Measurements from ENCODE around the gene NT5DC4.

The NT5DC4 gene

DNA sequence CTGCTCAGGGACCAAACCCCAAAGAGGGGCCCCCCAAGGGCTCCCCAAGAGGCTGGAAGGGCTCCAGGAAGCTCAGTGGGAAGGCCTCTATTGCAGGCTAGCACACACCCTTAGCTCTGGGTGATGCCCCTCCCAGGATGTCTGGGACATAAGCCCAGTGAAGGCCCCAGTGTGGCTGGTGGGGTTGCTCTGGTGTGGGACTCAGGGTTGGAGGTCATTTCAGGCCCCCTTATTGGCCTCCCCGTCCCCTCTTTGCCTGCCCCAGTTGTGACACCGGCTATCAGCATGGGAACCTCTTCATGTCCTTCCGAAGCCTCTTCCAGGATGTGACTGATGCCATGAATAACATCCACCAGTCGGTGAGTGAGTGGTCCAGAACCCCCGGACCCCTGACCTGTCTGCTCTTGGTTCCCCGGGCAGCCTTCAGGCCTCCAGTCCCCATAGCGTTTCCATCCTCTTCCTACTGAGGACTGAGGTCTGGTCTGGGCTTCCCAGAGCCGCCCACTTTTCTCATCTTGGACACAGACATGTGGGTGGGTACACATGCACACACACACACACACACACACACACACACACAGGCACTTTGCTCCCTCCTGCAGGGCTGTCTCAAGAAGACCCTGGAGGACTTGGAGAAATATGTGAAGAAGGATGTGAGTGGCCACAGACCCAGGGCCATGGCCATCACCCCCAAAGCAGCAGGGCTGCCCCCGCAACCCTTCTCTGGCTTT lies 2.2 kb downstream of the NT5DC4 start:
- peaks cover 8 to 10% of the 10 kb centered on the region in 2 donors for H3K27me3 ChIP-seq (ENCODE audit: control insufficient read depth in 1 of 2, insufficient read depth in 2 of 2, low read length in 2 of 2)
- no peaks in the 10 kb centered on the region for H3K36me3 ChIP-seq (ENCODE audit: control insufficient read depth in 1 of 2, insufficient read depth in 2 of 2, low read length in 2 of 2)
- H3K9ac ChIP-seq (ENCODE audit: low read depth in 1 of 2, low read length in 2 of 2): no peak overlapping the region
- H3K4me1 ChIP-seq (ENCODE audit: control insufficient read depth in 1 of 2, insufficient read depth in 2 of 2, low read length in 2 of 2): peaks cover 2 to 5% of the 10 kb centered on the region in 2 donors
- no peak overlapping the region for H3K4me3 ChIP-seq (ENCODE audit: low read depth in 1 of 2, low read length in 2 of 2)
- H3K27ac ChIP-seq (ENCODE audit: low read depth, low read length): no peak overlapping the region
- H3K9me3 ChIP-seq (ENCODE audit: control insufficient read depth in 1 of 2, low read length in 2 of 2): no peaks in the 10 kb centered on the region

DNA sequence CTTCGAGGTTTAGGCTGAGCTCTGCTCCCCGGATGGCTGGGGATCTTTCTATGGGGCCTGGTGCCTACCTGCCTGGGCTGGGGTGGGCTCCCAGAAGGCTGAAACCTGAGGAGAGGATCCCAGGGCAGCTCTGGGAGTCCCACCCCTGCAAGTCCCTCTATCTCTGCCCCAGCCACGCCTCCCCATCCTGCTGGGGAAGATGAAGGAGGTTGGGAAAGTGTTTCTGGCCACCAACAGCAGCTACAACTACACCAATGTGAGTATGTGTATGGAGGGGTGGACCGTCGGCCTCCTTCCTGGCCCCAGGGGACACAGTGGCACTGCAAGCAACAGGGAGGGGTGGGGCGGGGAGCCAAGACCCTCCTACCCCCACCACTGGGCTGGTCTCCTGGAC lies 2.7 kb downstream of the NT5DC4 start:
- H3K9ac ChIP-seq (ENCODE audit: low read depth in 1 of 2, low read length in 2 of 2): no peak overlapping the region
- peaks cover 2 to 10% of the 10 kb centered on the region in 2 donors for H3K4me1 ChIP-seq (ENCODE audit: control insufficient read depth in 1 of 2, insufficient read depth in 2 of 2, low read length in 2 of 2)
- H3K4me3 ChIP-seq (ENCODE audit: low read depth in 1 of 2, low read length in 2 of 2): no peak overlapping the region
- peaks cover 12 to 14% of the 10 kb centered on the region in 2 donors for H3K27me3 ChIP-seq (ENCODE audit: control insufficient read depth in 1 of 2, insufficient read depth in 2 of 2, low read length in 2 of 2)
- no peak overlapping the region for H3K27ac ChIP-seq (ENCODE audit: low read depth, low read length)
- H3K9me3 ChIP-seq (ENCODE audit: control insufficient read depth in 1 of 2, low read length in 2 of 2): no peaks in the 10 kb centered on the region
- no peaks in the 10 kb centered on the region for H3K36me3 ChIP-seq (ENCODE audit: control insufficient read depth in 1 of 2, insufficient read depth in 2 of 2, low read length in 2 of 2)

DNA sequence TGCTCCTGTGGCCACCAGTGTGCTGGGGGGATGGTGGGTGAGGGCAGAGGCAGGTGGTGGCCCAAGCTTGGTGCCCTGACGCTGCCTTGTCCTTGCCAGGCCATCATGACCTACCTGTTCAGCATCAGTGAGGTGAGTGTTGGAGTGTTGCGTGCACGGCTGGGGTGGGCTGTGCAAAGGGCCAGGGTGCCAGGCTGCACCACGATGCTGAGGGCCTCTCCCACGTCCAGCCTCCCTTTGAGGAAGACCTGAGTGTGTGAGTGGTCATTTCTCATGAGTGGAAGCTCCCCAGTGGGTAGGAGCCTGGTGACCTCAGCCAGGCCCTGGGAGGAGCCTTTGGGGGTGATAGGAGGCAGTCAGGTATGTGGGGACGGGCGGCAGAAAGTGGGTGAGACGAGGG lies 3.2 kb downstream of the NT5DC4 start:
- H3K4me3 ChIP-seq (ENCODE audit: low read depth in 1 of 2, low read length in 2 of 2): no peak overlapping the region
- H3K27me3 ChIP-seq (ENCODE audit: control insufficient read depth in 1 of 2, insufficient read depth in 2 of 2, low read length in 2 of 2): peaks cover 15 to 17% of the 10 kb centered on the region in 2 donors
- no peaks in the 10 kb centered on the region for H3K9me3 ChIP-seq (ENCODE audit: control insufficient read depth in 1 of 2, low read length in 2 of 2)
- no peaks in the 10 kb centered on the region for H3K36me3 ChIP-seq (ENCODE audit: control insufficient read depth in 1 of 2, insufficient read depth in 2 of 2, low read length in 2 of 2)
- peaks cover 2 to 10% of the 10 kb centered on the region in 2 donors for H3K4me1 ChIP-seq (ENCODE audit: control insufficient read depth in 1 of 2, insufficient read depth in 2 of 2, low read length in 2 of 2)
- H3K9ac ChIP-seq (ENCODE audit: low read depth in 1 of 2, low read length in 2 of 2): no peak overlapping the region
- H3K27ac ChIP-seq (ENCODE audit: low read depth, low read length): no peak overlapping the region

DNA sequence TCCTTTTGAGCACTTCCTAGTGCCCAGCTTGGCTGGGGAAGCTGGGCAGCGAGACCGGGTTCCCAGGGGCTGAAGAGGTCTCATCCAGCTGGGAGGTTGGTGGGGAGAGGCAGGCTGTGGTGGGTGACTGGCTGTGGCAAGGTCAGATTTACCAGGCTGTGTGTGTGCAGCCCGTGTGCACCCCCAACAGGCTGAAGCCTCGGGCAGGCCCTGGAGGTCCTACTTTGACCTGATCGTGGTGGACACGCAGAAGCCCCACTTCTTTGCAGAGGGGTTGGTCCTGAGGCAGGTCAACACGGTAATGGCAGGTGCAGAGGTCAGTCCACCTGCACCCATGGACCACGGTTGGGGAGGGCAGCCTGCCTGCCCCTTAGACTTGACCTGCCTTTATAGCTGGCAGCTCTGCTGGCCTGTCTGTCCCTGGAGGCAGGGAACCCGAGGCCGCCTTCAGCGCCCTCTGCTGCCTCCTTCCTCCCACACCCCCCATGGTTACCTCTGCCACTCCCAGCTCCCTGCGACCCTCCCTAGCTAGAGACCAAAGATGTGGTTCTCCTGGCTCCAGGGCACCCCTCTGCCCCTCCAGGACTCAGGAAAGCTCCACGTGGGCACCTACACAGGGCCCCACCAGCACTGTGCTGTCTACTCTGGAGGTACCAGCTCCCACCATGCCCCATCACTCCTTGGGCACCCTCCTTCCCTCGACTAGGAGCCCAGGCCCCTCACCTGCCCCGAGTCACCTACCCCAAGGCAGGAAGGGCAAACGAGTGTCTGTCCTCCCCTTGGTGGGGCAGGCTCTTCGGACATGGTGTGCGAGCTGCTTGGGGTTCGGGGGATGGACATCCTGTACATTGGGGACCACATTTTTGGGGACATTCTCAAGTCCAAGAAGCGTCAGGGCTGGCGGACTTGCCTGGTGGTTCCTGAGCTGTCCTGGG lies 4.0 kb downstream of the NT5DC4 start:
- no peak overlapping the region for H3K4me3 ChIP-seq (ENCODE audit: low read depth in 1 of 2, low read length in 2 of 2)
- peaks cover 17 to 19% of the 10 kb centered on the region in 2 donors for H3K27me3 ChIP-seq (ENCODE audit: control insufficient read depth in 1 of 2, insufficient read depth in 2 of 2, low read length in 2 of 2)
- H3K4me1 ChIP-seq (ENCODE audit: control insufficient read depth in 1 of 2, insufficient read depth in 2 of 2, low read length in 2 of 2): peaks cover 2 to 10% of the 10 kb centered on the region in 2 donors
- H3K27ac ChIP-seq (ENCODE audit: low read depth, low read length): no peak overlapping the region
- H3K9ac ChIP-seq (ENCODE audit: low read depth in 1 of 2, low read length in 2 of 2): no peak overlapping the region
- no peaks in the 10 kb centered on the region for H3K9me3 ChIP-seq (ENCODE audit: control insufficient read depth in 1 of 2, low read length in 2 of 2)
- H3K36me3 ChIP-seq (ENCODE audit: control insufficient read depth in 1 of 2, insufficient read depth in 2 of 2, low read length in 2 of 2): no peaks in the 10 kb centered on the region

DNA sequence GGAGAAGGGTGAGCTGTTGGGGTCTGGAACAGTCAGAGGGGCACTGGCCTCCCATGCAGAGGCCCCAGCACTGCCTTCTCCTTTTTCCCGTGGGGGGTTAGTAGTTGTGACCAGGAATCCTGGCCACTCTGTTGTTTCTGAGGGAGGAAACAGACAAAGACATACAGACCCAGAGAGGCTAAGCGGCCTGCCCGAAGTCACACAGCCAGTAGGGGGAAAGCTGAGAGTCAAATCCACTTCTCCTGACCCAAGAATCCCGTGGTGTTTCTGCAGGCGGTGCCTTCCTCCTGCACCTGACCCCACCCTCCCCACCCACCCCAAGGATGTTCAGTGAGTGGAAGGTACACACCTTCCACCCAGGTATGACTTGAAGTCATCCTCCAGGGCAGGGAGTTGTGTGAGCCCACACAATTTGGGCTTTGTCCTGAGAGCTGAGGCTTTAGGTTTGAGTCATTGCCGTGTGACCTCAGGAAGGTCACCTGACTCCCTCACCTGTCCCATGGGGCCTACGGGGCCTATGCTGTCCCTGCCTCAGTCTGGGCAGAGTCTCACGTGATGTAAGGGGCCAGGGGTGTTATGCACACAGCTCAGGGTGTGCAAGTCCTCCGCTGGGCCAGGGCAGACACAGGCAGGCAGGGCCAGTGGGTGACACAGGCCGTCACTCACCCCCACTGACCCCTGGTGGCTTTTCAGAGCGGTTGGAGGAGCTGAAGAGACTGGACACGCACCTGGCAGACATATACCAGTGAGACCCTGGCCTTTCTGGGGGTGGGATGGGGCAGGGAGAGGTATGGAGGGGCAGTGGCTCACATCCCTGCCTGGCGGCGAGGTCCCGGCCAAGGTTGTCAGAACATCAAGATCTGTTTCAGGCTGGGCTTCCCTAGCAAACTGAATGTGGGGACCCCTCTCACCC lies 5.0 kb downstream of the NT5DC4 start:
- Histone ChIP-seq H3K4me3 (ENCODE audit: low read depth in 1 of 2, low read length in 2 of 2) (no peak overlapping the region), H3K9me3 (ENCODE audit: control insufficient read depth in 1 of 2, low read length in 2 of 2) (no peaks in the 10 kb centered on the region), H3K27me3 (ENCODE audit: control insufficient read depth in 1 of 2, insufficient read depth in 2 of 2, low read length in 2 of 2) (peaks cover 19 to 23% of the 10 kb centered on the region in 2 donors), H3K4me1 (ENCODE audit: control insufficient read depth in 1 of 2, insufficient read depth in 2 of 2, low read length in 2 of 2) (peaks cover 2 to 10% of the 10 kb centered on the region in 2 donors), H3K27ac (ENCODE audit: low read depth, low read length) (no peak overlapping the region), H3K9ac (ENCODE audit: low read depth in 1 of 2, low read length in 2 of 2) (no peak overlapping the region), H3K36me3 (ENCODE audit: control insufficient read depth in 1 of 2, insufficient read depth in 2 of 2, low read length in 2 of 2) (no peaks in the 10 kb centered on the region)

DNA sequence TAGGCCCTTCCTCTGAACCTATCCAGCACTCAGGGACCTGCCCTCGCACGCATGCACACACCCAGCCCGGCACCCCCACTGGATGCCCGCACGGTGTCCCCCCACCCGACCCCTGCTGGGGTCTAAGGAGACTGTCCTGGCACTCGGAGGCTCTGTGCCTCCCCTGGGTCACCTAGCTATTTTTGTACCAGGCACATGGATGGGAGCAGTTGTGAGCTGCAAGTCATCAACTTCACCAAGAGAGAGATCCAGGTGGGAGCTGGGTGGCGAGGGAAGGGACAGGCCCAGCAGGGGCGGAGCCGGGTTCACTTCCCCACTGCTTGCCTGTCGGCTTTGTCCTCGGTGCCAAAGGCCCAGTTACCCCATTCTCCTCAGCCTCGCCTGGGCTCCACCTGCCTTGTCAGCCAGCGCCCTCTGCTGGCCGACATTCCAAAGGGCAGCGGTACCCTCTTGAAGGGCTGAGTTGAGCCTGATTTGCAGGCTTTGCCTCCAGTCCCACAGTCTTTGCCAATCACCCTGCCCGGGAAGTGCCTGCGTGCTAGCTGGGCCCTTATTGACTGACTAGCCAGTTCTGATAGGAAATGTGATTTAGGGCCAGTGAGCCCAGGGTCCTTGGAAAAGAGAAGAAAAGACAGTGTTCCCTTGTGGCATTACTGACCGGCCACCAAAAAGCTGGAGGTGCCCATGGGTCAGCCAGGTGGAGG lies 5.8 kb downstream of the NT5DC4 start:
- H3K9ac ChIP-seq (ENCODE audit: low read depth in 1 of 2, low read length in 2 of 2): no peak overlapping the region
- H3K36me3 ChIP-seq (ENCODE audit: control insufficient read depth in 1 of 2, insufficient read depth in 2 of 2, low read length in 2 of 2): no peaks in the 10 kb centered on the region
- H3K27ac ChIP-seq (ENCODE audit: low read depth, low read length): no peak overlapping the region
- H3K27me3 ChIP-seq (ENCODE audit: control insufficient read depth in 1 of 2, insufficient read depth in 2 of 2, low read length in 2 of 2): peaks cover 19 to 24% of the 10 kb centered on the region in 2 donors
- H3K4me3 ChIP-seq (ENCODE audit: low read depth in 1 of 2, low read length in 2 of 2): no peak overlapping the region
- H3K4me1 ChIP-seq (ENCODE audit: control insufficient read depth in 1 of 2, insufficient read depth in 2 of 2, low read length in 2 of 2): peaks cover 2 to 10% of the 10 kb centered on the region in 2 donors
- no peaks in the 10 kb centered on the region for H3K9me3 ChIP-seq (ENCODE audit: control insufficient read depth in 1 of 2, low read length in 2 of 2)

DNA sequence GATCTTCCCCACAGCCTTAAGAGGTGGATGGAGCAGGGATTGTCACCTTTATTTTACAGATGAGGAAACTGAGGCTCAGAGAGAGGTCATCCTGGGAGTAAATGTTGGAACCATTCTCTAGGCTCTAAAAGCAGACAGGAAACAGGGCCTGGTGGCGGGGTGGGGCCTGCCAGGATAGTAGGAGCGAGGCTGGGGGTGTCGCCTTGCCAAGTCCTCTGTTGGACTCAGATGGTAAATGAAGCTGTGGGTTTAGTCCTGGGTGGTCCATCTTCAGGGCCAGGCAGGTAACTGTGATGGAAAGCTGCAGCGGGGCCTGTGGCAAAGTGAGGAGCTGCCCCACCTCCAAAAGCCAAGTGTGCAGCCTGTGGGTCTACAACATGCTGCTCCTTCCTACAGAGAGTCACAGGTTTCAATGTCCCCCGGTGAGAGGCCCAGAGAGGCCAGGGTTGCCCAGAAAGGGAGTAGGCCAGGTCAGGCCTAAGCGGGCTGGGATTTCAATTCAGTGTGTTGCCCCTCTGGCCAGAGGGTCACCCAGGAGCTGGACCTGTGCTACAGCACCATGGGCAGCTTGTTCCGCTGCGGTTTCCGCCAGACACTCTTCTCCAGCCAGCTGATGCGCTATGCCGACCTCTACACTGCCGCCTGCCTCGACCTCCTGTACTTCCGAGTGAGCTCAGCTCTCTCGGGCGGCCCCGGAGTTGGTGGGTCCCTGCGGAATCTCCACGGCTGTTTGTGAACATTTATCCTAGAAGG lies 6.6 kb downstream of the NT5DC4 start:
- no peak overlapping the region for H3K9ac ChIP-seq (ENCODE audit: low read depth in 1 of 2, low read length in 2 of 2)
- no peak overlapping the region for H3K27ac ChIP-seq (ENCODE audit: low read depth, low read length)
- no peaks in the 10 kb centered on the region for H3K9me3 ChIP-seq (ENCODE audit: control insufficient read depth in 1 of 2, low read length in 2 of 2)
- H3K27me3 ChIP-seq (ENCODE audit: control insufficient read depth in 1 of 2, insufficient read depth in 2 of 2, low read length in 2 of 2): peaks cover 19 to 24% of the 10 kb centered on the region in 2 donors
- peaks cover 2 to 10% of the 10 kb centered on the region in 2 donors for H3K4me1 ChIP-seq (ENCODE audit: control insufficient read depth in 1 of 2, insufficient read depth in 2 of 2, low read length in 2 of 2)
- H3K4me3 ChIP-seq (ENCODE audit: low read depth in 1 of 2, low read length in 2 of 2): no peak overlapping the region
- H3K36me3 ChIP-seq (ENCODE audit: control insufficient read depth in 1 of 2, insufficient read depth in 2 of 2, low read length in 2 of 2): no peaks in the 10 kb centered on the region

DNA sequence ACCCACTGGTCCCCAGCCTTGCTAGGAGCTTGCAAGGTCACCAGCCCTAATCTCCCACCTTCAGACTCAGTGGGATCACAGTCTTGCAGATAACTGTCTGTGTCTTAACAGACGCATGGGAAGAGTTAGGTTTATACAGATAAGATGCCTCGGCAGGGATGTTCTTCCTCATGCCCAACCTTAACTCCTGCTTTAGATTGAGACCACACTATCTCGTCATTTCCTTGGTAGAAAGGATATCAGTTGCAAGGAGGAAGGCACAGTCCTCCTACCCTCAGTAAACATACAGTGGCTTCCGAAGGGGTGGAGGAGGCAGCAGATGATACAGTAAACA lies 7.2 kb downstream of the NT5DC4 start:
- H3K9ac ChIP-seq (ENCODE audit: low read depth in 1 of 2, low read length in 2 of 2): no peak overlapping the region
- H3K4me1 ChIP-seq (ENCODE audit: control insufficient read depth in 1 of 2, insufficient read depth in 2 of 2, low read length in 2 of 2): peaks cover 2 to 10% of the 10 kb centered on the region in 2 donors
- H3K9me3 ChIP-seq (ENCODE audit: control insufficient read depth in 1 of 2, low read length in 2 of 2): no peaks in the 10 kb centered on the region
- no peak overlapping the region for H3K27ac ChIP-seq (ENCODE audit: low read depth, low read length)
- no peak overlapping the region for H3K4me3 ChIP-seq (ENCODE audit: low read depth in 1 of 2, low read length in 2 of 2)
- peaks cover 23 to 29% of the 10 kb centered on the region in 2 donors for H3K27me3 ChIP-seq (ENCODE audit: control insufficient read depth in 1 of 2, insufficient read depth in 2 of 2, low read length in 2 of 2)
- no peaks in the 10 kb centered on the region for H3K36me3 ChIP-seq (ENCODE audit: control insufficient read depth in 1 of 2, insufficient read depth in 2 of 2, low read length in 2 of 2)
